Measurements from ENCODE around the gene SEMA3E. TPM values are rescaled to one million over a fixed set of nuclear protein-coding genes. Genes with fewer than 3 reads are reported as not detected.

The SEMA3E gene
- total RNA-seq, 2 donors from 2014 or later = 0.21 to 1.1 TPM

DNA sequence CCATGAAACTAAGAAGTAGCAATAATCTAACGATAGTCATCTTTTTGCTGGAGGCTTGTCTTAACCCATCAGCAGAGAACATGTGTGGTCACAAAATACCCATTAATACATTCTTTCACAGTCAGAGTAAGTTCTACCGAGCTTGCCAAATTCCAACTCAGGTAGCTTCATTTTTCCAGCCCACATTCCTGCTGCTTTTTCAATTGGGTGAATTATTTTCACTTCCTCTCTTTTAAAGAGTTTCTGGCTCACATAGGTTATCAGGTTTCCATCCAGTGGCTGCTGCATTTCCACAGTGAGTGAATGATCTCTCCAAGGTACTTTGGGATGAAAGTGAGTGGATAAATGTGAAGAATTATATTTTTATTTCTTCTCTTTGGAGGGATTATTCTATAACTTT, 233.1 kb downstream of the SEMA3E start:
- intact Hi-C loops (cut with DNase I) = no loop called here
- ATAC-seq (no peak), DNase-seq (no peak)

DNA sequence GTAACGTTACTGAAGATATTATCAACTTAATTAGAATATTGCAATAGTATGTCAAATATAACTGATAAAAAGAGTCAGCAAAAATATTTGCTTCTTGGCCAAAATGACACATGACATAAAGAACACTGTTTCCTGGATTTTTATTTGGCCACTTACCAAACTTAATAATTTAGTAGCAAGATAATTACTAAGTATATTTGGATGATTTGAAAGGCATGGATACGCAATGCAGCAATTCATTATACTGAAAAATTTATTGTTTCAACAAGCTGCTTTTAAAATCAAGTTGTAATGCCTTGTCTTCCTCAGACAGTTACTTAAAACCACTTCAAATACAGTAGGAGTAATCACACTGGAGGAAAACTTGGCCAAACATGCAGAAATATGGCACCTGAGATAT, 234.0 kb downstream of the SEMA3E start:
- DNase-seq (no peak), ATAC-seq (no peak)
- intact Hi-C loops (cut with DNase I) = loop anchor here in 1 of 2 donors (5.0 kb wide), 1 partner anchor 242 kb away; no protein-coding TSS in a partner anchor

DNA sequence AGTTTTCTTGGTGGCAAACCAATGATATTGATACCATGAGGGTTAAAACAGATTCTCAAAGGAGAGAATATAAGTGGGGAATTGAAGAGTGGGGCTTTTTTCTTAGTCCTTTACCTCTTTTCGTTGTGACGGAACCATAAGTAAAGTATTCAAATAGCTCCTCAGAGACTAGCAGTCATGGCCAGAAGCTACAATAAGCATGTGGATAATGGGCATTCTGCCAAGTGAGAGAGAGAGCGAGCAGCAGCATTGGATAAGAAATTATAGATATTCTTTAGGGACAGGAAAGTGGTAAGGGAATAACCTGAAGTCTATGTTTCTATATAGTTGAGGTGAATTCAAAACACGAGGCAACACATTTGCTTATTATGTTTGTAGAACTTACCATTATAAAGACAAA, 235.1 kb downstream of the SEMA3E start:
- intact Hi-C loops (cut with DNase I) = loop anchor here in 1 of 2 donors (5.0 kb wide), 1 partner anchor 243 kb away; no protein-coding TSS in a partner anchor
- ATAC-seq (no peak), DNase-seq (no peak)

DNA sequence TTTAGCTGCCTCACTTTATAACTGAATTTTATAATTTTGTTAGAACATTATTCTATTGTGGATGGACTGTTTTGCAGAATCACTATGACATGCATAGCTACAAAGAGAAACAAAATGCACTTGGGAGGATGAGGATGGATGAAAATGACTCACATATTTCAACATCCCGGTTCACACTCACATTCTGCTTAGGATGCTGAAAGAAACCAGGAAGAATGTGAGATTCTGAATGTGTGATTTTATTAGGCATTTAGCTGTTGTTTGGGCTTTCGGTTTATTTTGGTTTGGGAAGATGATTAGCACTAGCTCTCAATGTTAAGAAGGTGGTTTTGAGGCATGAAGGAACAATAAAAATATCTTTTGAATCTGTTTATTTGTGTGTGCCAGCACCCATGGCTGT, 235.5 kb downstream of the SEMA3E start:
- ATAC-seq = no peak
- intact Hi-C loops (cut with DNase I) = loop anchor here in 1 of 2 donors (5.0 kb wide), 1 partner anchor 244 kb away; no protein-coding TSS in a partner anchor

DNA sequence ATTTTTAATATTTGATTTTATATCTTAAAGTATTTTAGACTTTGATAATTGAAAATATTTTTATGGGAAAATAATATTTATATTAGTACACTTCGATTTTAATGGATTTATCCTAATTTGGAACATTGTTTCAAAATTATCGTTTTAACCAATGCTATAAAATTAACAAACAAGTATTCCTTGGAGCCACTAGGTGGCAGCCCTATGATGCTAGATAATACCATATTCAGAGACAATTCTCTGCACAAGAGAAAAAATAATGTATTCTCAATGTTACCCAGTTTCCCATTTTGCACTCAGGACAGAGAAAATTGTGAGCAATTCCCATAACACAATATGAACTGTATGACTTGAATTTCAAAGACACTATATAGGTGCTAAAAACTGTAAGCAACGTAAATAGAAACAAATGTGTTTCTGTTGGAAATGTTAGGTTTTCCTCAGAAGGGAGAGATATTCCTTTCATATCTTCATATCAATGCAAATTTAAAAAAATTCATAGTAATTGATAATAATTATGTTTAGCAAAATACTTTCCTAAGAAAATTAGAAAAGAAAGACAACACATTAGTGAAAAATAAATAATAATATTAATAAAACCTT, 237.8 kb downstream of the SEMA3E start:
- ATAC-seq (no peak), DNase-seq (no peak)
- intact Hi-C loops (cut with DNase I) = loop anchor here in 1 of 2 donors (5.0 kb wide), 1 partner anchor 246 kb away; no protein-coding TSS in a partner anchor

More for the DNA sequence above, 235.5 kb downstream of the SEMA3E start:
- DNase-seq = no peak

DNA sequence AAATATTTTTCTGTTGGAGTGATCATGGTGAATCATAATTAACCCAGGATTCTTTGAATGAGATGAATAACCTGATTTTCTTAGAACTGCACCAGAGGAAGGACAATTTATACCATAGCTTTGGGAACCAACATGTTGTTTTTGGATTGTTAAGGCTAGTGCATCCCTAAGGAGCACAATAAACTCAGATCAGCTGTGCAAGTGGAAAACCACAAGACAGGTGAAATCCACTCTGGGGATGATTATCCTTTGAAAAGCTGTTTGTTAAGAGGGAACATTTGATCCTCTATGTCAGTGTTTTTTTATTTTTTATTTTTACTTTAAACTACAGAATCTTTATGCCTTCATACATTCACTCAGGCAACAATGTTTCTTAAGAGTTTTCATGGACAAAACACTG, 254.2 kb downstream of the SEMA3E start:
- ATAC-seq (no peak), DNase-seq (no peak)
- intact Hi-C loops (cut with DNase I) = no loop called here

DNA sequence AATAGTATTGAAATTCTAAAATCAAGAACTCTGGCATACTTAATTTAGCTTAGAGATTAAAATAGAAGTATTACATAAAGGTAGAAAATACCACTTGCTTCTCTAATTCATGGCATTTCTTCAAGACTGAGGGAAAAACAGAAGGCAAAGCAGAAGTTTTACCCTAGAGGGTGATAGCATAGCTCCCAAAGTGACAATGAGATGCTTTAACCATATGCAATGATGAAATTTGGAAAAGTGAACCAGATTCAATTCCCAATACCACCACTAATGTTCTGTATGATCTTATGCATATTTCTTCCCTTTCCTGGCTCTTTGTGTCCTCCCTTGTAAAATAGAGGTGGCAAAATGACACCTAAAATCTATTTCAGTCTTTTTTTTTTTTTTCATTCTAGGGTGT, 260.5 kb downstream of the SEMA3E start:
- intact Hi-C loops (cut with DNase I) = no loop called here
- DNase-seq (no peak), ATAC-seq (no peak)

DNA sequence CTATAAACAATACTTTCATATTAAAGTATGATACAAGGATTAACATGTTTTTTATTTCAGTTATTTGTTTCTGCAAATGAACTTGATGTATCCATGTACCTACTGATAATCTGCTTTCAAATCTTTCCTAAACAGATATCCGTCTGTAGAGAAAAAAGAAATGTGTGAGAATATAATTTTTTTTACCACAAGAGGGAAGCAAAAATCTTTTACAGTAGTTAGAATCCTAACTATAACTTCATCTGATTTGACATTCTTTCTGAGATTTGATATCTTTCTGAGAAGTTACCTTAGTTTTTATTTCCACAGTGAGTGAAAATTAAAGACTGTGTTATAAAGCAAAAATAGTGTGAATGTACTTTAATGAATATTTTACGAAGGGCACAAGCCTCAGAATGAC, 282.3 kb downstream of the SEMA3E start:
- ATAC-seq (no peak), DNase-seq (no peak)
- intact Hi-C loops (cut with DNase I) = no loop called here

DNA sequence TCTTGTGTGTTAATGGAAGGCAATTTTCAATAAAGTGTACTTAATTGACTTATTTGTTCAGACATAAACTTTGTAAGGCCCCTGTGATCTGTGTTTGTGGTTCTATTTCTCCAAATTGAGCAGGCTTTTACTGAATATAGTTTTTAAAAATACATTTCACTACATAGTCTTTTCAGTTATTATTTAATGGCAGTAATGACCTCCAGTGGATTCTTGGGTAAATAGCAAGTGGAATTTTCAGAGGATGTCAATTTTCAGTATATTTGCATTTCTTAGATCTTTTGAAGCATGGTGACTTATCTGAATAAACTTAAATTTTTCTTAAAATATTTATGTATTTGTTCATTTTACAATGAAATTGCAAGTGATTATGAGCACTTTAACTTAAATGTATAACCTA, 283.2 kb downstream of the SEMA3E start:
- intact Hi-C loops (cut with DNase I) = no loop called here
- DNase-seq (no peak), ATAC-seq (no peak)

DNA sequence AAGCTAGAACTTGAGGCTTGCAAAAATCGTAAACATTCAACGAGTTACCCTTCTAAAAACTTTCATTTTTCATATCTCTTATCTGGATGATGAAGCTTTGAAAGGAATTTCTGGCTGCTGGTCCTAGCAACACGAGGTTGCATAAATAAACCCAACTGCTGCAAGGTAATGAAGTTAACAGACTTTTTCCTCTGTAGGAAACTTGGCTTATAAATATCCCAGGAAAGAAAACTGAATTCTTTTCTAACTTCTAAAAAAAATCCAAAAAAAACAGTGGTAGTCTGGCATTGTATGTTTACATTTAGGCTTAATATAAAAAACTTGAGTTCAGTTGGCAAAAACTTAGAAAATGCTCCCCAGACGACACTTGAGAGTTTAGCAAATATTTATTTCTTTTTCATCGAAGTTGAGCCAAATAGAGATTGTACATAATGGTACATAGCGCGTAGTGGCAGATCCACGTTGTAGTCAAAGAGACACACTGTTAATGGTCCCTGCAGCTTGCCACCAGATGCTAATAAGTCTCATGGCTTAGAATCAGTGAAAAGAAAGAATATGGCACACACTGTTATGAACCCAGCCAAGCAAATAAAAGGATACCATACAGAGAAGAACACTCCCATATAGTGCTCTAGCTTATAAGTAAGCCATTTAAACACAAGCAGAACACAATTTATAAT, 285.9 kb downstream of the SEMA3E start:
- ATAC-seq (peak in 1 of 2 donors; percentile 63), DNase-seq (no peak)
- intact Hi-C loops (cut with DNase I) = no loop called here

DNA sequence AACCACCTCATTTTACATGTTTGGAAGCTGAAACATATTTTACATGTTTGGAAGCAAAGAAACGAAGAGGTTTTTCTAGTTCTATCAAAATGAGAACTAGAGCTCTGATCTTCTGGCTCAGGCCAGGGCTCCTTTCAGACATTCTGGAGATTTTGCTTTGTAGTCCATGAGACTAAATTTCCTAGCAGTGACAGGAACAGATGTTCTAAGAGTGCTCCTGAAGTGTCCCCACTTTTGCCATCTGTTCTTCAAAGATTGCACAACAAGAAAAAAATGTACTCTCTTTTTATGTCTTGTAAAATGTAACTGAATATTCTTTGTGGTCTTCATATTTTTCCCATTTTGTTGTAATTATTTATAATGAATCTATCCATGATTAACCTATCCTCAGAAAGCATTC, 289.8 kb downstream of the SEMA3E start:
- ATAC-seq (no peak), DNase-seq (no peak)
- intact Hi-C loops (cut with DNase I) = no loop called here

DNA sequence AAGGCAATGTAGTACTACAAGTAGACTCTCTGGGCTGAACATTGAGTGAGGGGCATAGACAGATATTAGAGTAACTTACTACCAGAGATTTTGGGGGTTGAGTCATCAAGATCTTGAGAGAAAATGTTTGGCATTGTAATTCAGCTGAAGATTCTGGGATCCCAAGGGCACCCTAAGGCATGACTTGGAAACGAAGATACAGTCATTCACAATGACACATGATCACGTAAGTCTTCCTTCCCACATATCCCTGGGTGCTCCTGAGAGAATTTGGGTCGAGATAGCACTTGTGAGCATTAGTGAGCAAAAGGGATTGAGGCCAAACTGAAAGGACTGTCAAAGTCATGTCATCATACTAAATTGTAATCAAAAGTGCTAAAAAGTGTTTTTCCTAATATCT, 293.8 kb downstream of the SEMA3E start:
- intact Hi-C loops (cut with DNase I) = no loop called here
- DNase-seq (no peak), ATAC-seq (no peak)

DNA sequence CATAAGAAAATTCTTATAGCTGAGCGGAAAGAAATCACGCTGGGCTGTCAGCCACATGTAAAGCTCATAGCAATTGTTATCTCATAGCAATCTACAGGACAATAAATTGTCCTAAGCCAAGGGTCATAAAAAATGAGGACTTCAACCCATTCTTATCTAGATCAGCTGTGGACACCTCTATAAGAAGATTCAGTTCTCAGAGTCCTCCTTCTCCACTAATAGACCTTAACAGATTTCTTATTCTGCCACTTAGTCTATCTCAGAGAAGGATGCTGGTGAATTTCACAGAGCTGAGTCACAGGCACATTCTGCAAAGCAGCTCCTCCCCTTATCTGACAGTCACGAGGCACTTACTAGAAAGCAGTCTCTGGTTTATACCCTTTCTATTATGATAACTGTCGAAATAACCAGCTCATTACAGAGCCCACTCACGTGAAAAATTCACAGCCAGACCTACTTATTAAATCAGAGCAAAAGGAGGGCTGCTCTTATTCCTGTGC, 300.9 kb downstream of the SEMA3E start:
- DNase-seq (no peak), ATAC-seq (peak in 1 of 2 donors; percentile 83)
- intact Hi-C loops (cut with DNase I) = no loop called here

DNA sequence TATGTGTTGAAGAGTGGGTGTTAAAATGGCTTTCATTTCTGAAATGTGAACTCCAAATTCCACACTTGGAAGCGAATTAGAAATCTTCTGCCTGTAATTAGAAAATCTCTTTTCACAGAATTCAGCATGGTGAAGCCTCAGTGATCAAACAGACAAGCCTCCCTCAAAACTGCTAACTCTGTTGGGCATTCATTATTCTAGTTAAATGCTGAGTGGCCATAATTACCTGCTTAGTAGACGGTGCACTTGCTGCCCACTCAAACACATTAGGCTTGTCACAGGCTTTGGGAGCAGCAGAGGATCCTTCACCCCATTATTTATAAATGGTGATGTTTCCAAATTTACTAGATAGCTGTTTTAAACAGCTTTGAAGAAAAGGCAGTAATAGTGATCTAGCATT, 309.0 kb downstream of the SEMA3E start:
- intact Hi-C loops (cut with DNase I) = no loop called here
- DNase-seq = no peak
- ATAC-seq = no peak

DNA sequence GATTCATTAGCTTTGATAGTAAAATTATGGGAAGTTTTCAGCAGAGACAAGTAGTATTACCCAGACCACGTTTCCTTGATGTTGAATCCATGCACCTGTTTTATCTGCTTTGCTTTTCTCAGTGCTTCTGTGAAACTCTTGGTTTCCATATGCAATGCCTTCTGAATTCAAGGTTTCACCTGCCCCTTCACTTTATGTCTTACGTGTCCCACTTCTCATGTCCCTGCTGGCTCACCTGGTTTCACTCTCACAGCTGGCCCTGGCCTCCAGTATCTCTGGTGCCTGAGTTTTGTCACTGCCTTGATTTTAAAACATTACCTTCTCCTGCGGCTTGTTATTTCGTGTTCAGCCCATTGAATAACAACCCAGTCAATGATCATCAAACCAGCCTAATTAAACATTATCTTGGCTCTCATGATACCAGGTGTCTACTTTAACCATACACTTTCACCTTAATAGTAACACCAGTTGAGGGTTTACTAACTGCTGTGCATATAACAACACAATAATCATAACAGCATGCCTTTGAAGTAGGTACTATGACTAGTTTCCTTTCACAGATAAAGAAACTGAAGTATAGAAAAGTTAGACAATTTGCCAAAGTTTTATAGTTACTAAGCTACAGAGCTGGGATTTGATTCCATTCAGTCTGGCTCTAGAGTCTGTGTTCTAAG, 310.5 kb downstream of the SEMA3E start:
- intact Hi-C loops (cut with DNase I) = no loop called here
- ATAC-seq (no peak), DNase-seq (no peak)

DNA sequence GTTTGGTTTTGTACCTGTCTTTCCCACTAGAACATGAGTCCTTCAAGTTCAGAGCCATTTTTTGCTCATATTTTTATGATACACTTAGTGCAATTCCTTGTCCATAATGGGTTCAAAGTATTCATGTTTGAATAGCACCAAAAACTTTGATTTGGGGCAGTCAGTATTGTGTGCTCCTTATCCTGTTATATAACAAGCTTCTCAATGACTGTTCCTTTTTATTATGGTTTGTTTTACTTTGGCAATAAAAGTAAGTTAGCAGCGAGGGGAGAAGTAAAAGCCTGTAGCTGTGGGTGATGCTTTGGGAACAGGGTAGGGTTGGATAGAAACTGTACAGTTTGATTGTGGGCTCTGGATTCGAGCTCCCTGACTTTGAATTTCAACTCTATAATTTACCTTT, 311.9 kb downstream of the SEMA3E start:
- intact Hi-C loops (cut with DNase I) = no loop called here
- no peak for ATAC-seq
- no peak for DNase-seq

DNA sequence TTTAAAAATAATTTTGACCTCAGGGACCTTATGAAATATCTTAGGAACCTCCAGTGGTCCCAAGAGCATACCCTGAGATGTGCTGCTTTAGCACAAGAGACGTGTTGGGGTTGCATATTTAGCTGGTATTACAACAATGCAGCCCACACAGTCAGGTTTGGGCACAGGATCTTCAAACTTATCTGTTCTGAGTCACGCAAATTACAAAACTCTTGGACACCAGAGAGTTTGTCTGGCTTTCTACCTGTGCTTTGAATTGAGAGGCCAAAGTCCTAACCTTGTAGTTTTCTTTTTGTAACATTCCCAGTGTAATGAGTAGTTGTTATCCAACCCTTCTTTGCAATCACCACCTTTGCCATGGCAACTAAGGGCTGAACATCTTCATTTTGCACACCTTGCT, 322.7 kb downstream of the SEMA3E start:
- ATAC-seq (peak in 1 of 2 donors; percentile 81), DNase-seq (no peak)
- intact Hi-C loops (cut with DNase I) = no loop called here

DNA sequence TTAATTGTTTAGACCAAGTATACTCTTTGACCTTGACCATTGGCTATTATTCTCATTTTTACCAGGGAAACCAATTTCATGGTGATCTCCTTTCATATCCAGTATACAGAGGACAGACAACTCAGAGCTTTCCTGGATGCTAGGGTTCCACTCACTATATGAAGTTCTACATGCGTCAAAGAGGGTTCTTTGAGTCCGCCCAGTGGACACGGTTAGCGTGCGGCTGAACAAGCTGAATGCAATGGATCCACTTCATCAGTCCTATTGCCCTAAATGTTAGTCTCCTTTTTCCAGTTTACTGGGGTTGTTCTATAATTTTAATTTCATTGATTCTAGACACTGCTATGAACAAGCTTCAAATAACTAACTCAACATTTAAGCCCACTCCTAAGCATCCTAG, 323.9 kb downstream of the SEMA3E start:
- intact Hi-C loops (cut with DNase I) = no loop called here
- ATAC-seq (no peak), DNase-seq (no peak)

DNA sequence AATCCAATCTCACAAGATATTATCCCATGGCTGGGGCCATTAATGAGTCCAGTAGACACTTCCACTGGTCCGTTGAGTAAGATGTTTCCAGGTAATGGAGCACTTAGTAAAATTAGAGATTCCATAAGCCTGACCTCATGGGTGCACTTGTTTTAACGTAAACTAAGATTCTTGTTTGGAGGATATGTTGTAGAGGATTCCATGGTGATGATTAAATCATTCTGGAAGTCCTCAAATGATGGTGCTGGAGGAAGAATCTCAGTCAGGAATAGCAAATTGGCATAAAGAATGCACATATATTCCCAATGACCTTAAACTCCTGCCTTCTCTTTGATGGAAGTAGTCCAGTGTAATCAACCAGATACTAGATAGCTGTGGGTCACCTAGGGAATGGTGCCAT, 324.3 kb downstream of the SEMA3E start:
- ATAC-seq (no peak), DNase-seq (no peak)
- intact Hi-C loops (cut with DNase I) = no loop called here

DNA sequence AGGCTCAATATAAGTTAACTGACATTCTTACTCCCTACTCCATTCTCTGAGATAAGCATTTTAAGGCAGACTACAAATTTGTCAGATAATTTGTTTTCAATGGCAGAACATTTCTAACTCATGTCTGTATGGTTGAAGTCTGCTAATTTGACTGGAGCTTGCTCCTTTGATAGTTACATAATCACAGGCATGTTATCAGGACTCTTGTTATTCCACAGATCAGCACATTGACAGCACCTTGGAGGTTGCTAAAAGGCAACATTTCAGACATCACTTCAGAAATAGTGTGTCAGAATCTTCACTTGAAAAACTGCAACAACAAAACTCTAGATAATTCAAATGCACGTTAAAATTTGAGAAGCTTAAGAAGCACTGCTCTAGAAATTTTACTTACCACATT, 327.9 kb downstream of the SEMA3E start:
- intact Hi-C loops (cut with DNase I) = no loop called here
- DNase-seq (no peak), ATAC-seq (peak in 1 of 2 donors; percentile 87)
